Natural killer cell treated with Interleukin-12 subunit alpha and Interleukin-12 subunit beta and Interleukin-15 and Interleukin-18, amount 100 ng/mL, for 72 hours (primary cell): ENCODE measurements around the gene SERPINB4. TPM values are rescaled to one million over a fixed set of nuclear protein-coding genes. Genes with fewer than 3 reads are reported as not detected.
"Not testable (repeated sequence)": the region's sequence is repeated elsewhere in the genome, so short reads cannot be mapped to it uniquely, and the experiment has no call there.

ENCODE experiments used
- ATAC-seq, 2 donors: fragments of 150-1000 bp; cut with Tn5 transposase in 1 of 2; sonication (Bioruptor Pico), chemical (Tn5 transposase) in 1 of 2; 2 replicates each; pipeline ENCODE4 v1.10.0; 2021
- DNase-seq: peaks from one replicate; pipeline ENCODE4 v3.0.0; 2022; ENCODE audit warnings: low spot score
- H3K27ac Mint-ChIP-seq, 2 donors: 1 replicate in 1 of 2; 2 replicates in 1 of 2; pipeline ENCODE4 v1.8.0; 2022; ENCODE audit warnings: mixed read lengths in 2 of 2, mild to moderate bottlenecking in 1 of 2, moderate library complexity in 1 of 2
- H3K27me3 Mint-ChIP-seq, 2 donors: 1 replicate in 1 of 2; 2 replicates in 1 of 2; pipeline ENCODE4 v1.8.0; 2022; ENCODE audit warnings: mixed read lengths in 2 of 2
- H3K36me3 Mint-ChIP-seq: one replicate; pipeline ENCODE4 v1.8.0; 2022; ENCODE audit warnings: mixed read lengths
- H3K4me1 Mint-ChIP-seq, 2 donors: 1 replicate in 1 of 2; 2 replicates in 1 of 2; pipeline ENCODE4 v1.8.0; 2022; ENCODE audit warnings: low read depth in 2 of 2, mixed read lengths in 2 of 2, mild to moderate bottlenecking in 1 of 2
- H3K4me3 Mint-ChIP-seq: one replicate; pipeline ENCODE4 v1.8.0; 2022; ENCODE audit warnings: mixed read lengths
- H3K9me3 Mint-ChIP-seq: 2 replicates; pipeline ENCODE4 v1.8.0; 2022; ENCODE audit warnings: mixed read lengths
- total RNA-seq, 2 donors: library from RNA; stranded (reverse); gene quantifications; one replicate each; pipeline ENCODE4 v1.2.3, GENCODE V29; 2022

Gene SERPINB4
- total RNA-seq, result not detected

DNA sequence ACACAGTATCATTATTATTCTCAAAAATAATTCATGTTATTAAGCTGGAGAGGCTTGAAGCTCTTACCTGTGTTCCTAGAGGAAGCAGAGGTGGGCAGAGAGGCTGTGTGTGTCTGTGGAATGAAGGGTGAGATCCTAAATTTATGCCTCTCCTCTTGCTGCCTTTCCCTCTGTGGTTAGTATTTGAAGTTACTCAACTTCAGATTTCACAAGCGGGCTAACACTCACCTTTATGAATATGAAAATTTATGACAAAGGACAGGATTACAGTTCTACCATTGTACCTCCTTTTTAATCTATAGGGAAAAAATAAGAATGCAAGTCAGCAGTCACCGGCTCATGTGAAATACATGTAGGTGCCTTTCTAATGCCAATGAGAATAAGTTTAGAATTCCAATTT is at the start of gene SERPINB4:
Gene SERPINB4 (minus strand): TSS at position 115 of the 400 bp plus-strand sequence. CDS start 679 bp downstream, outside the sequence.
- H3K27ac Mint-ChIP-seq, H3K36me3 Mint-ChIP-seq, DNase-seq, H3K4me1 Mint-ChIP-seq, H3K27me3 Mint-ChIP-seq, H3K4me3 Mint-ChIP-seq, ATAC-seq, H3K9me3 Mint-ChIP-seq: not testable (repeated sequence)

DNA sequence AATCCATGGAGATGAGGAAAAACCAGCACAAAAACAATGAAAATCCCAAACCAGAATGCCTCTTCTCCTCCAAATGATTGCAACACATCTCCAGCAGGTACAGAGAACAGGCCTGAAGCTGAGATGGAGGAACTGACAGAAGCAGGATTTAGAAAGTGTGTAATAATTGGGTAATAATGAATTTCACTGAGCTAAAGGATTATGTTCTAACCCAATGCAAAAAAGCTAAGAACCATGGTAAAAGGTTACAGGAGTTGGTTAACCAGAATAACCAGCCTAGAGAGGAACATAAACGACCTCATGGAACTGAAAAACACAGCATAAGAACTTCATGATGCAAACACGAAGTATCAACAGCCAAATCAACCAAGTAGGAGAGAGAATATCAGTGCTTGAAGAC is 45.0 kb upstream of the SERPINB4 start:
- ATAC-seq, result no peak
- Mint-ChIP-seq H3K27me3 (peaks cover 0 to 40% of the 10 kb centered on the region in 2 donors), H3K27ac (no peak overlapping the region), H3K4me3 (no peak overlapping the region), H3K36me3 (peaks cover 6% of the 10 kb centered on the region), H3K4me1 (no peaks in the 10 kb centered on the region), H3K9me3 (no peaks in the 10 kb centered on the region)
- no peak for DNase-seq

DNA sequence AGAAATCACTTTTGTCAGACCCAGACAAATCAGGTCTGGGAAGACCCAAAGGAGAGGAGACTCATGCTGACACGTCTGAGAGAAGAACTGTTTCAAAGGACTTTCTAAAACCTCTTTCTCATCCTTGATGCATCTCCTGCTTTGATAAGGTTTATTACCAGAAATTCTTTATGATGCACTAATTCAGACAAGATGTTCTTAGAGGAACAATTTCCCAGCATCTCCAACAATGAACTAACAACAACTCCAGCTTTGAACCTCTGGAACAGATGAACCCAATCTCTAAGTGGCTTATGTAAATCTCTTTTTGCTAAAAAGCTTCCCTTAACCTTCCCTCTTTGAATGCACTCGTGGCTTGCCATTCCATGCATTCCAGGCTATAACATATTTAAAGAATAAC is 42.8 kb upstream of the SERPINB4 start:
- Mint-ChIP-seq H3K9me3 (peaks cover 3% of the 10 kb centered on the region), H3K27ac (no peak overlapping the region), H3K4me1 (no peaks in the 10 kb centered on the region), H3K27me3 (peaks cover 3 to 35% of the 10 kb centered on the region in 2 donors), H3K4me3 (no peak overlapping the region), H3K36me3 (peaks cover 6% of the 10 kb centered on the region)
- ATAC-seq, result no peak
- no peak for DNase-seq

DNA sequence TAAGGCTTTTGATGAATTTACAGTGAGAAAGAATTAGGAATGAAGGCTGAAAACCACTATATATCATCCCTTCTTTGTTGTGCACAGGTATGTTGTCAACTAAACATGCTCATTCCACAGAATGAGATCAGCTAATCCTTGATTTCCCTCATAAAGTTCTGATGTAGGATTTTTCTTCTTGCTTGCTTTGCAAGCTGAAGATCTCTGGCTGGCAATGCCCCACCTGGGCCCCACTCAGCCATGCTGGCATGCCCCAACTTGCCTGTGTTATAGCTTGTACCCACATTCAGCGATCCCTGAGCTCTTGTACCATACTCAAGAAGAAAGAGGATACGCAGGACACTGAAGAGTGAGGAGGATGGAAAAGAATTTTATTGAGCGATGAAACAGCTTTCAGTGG is 40.7 kb upstream of the SERPINB4 start:
- Mint-ChIP-seq H3K4me3 (no peak overlapping the region), H3K36me3 (no peaks in the 10 kb centered on the region)

DNA sequence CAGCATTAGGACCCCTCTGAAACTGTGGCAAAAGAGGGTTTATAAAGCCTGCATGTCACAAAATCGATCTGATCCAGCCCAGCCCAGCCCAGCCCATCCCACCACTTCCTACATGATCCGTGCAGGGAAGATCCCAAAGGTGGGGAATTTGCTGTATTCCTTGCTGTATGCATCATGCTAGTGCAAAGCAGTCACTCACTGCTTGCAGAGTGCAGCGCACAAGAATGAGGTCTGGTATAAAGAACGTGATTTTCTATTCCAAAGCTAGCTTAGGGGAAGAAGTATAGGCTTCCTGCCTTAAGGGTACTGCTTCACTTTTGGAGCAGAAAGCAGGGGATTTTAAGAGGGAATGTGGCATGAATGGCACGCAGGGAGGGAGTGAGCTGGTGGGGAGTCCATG is 39.8 kb upstream of the SERPINB4 start:
- DNase-seq, result no peak
- Mint-ChIP-seq H3K9me3 (peaks cover 3% of the 10 kb centered on the region), H3K27ac (no peak overlapping the region), H3K27me3 (peaks cover 3 to 19% of the 10 kb centered on the region in 2 donors), H3K4me3 (no peak overlapping the region), H3K4me1 (no peaks in the 10 kb centered on the region), H3K36me3 (no peaks in the 10 kb centered on the region)
- ATAC-seq, result no peak

More for the DNA sequence above, 40.7 kb upstream of the SERPINB4 start:
- Mint-ChIP-seq H3K9me3 (peaks cover 3% of the 10 kb centered on the region), H3K4me1 (no peaks in the 10 kb centered on the region), H3K27ac (no peak overlapping the region), H3K27me3 (peaks cover 3 to 25% of the 10 kb centered on the region in 2 donors)
- no peak for ATAC-seq
- DNase-seq, result no peak

DNA sequence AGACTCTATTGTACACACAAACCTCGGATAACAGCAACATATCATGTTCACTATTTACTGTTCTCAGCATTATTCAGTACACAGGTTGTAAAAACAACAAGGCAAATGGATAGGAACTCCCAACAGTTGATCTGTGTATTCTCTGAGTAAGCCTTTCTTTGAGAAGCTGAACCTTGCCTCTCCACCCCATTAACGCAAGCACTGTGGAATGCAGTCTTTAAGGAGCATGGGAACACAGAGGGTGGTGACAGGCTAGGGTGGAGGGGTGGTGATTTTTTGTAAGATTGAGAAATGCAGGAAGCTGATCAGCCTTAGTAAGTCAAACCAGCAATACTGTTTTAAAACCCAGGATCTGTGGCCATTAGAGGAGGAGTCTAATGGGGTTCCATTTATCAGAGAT is 39.1 kb upstream of the SERPINB4 start:
- Mint-ChIP-seq H3K4me1 (no peaks in the 10 kb centered on the region), H3K4me3 (no peak overlapping the region), H3K9me3 (peaks cover 3% of the 10 kb centered on the region), H3K36me3 (no peaks in the 10 kb centered on the region), H3K27me3 (peaks cover 3 to 20% of the 10 kb centered on the region in 2 donors), H3K27ac (no peak overlapping the region)
- no peak for ATAC-seq
- DNase-seq, result no peak

DNA sequence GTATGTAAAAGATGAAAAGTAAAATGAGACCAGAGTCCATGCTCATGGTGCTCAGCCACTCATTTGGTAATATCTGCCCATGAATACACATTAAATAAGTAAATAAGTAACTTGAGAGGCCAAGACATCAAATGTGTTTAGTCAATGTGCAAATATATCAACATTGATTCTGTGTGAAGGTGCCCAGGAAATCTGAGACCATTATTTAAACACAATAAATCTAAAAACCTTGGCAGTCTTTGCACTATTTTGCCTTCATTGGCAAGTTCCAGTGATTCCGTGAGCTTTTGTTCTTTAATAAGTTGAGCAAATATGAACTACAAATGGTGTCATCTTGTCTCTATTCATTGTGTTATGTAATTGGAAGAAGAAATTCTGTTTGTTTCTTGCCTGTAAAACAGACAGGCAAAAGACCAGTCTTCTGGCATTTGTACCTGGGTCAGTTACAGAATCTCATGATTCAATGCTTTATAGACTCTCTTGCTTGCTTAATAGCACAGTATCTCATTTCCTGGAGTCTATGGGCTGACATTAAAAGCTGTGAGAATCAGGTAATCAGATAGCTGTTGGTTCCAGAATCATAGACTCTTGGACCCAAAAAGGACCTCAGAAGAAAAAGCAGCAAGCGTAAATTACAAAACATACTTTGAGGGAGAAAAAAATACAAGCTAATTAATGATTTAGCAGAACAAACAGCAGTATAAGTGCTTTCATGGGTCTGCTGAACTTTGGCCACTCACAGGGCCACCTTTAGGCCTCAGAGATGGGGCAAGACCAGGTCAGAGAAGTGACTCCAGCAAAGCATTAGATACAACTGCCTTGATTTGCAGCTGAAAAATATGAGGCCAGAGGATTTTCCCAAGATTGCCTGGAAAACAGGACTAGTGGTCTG is 37.6 kb upstream of the SERPINB4 start:
- Mint-ChIP-seq H3K27ac (no peak overlapping the region), H3K9me3 (peaks cover 3% of the 10 kb centered on the region), H3K4me3 (no peak overlapping the region), H3K27me3 (peaks cover 6 to 31% of the 10 kb centered on the region in 2 donors), H3K36me3 (no peaks in the 10 kb centered on the region), H3K4me1 (no peaks in the 10 kb centered on the region)
- DNase-seq (no peak), ATAC-seq (no peak)

DNA sequence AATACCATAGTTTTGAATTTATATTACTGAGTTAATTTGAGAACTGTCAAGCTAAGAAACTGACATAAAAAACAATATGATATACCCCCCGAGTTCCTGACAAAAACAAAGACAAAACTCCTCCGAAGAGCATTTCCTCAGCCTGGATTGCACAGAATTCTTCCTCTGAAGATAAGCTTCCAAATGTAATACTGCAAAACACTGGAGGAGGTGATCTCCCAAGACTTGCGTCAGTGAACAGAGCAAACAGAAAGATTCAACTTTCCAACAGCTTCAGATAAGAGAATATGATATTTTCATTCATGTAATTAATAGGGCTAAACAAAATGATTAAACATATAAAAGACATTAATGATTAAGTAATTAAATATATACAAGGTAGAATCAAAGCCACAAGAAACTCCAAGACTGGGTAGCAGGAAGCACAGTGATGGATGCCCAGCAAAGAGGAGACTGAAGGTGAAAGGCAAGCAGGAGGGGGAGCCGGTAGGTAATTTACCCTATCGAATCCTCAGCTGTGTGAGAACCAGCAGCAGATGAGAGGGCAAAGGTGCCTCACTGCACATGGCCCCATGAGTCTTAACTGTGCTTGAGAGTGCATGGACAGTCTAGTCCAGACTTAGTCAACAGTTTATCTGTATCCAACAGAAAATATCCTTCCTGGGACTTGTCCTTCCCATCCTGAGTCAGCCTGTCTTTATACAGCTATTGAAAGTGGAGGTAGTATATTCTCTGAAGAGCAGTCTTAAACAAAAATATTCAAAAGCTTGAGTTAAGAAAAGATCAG is 36.0 kb upstream of the SERPINB4 start:
- Mint-ChIP-seq H3K4me1 (no peaks in the 10 kb centered on the region), H3K36me3 (no peaks in the 10 kb centered on the region), H3K9me3 (peaks cover 3% of the 10 kb centered on the region), H3K27ac (no peak overlapping the region), H3K27me3 (peaks cover 6 to 31% of the 10 kb centered on the region in 2 donors), H3K4me3 (no peak overlapping the region)
- DNase-seq (no peak), ATAC-seq (no peak)

DNA sequence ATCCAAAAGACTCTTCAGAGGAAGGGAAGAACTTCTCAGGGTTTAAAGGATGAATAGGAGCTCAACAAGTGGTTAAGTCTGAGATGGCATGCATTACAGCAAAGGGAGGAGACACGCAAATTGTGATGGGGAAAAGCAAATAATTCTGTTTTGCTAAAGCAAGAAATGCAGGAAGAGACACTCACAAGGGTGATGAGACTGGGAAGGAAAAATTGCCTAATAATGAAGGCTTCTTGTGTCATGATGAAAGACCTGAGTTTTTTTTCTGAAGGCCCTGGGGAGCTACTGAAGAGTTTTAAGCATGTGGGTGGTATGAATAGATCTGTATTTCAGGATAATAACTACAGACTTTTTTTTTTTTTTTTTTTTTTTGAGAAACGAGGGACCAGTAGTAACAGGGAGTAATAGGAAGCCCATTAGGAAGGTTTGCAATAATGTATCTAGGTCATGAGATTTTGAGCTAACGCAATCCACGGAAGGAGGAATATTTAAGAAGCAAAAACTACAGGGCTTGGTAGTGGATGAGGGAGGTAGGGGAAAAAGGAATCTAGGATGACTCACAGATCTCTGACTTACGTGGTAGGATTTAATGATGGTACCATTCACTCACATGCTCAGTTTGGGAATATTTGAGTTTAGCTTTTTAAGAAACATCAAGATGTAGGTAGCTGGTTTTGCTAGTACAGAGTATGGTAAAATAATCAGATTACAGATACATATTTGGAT is 33.6 kb upstream of the SERPINB4 start:
- Mint-ChIP-seq H3K27ac (no peak overlapping the region), H3K4me1 (no peaks in the 10 kb centered on the region), H3K9me3 (no peaks in the 10 kb centered on the region), H3K27me3 (peaks cover 3 to 23% of the 10 kb centered on the region in 2 donors), H3K36me3 (no peaks in the 10 kb centered on the region), H3K4me3 (no peak overlapping the region)
- DNase-seq (no peak), ATAC-seq (no peak)

DNA sequence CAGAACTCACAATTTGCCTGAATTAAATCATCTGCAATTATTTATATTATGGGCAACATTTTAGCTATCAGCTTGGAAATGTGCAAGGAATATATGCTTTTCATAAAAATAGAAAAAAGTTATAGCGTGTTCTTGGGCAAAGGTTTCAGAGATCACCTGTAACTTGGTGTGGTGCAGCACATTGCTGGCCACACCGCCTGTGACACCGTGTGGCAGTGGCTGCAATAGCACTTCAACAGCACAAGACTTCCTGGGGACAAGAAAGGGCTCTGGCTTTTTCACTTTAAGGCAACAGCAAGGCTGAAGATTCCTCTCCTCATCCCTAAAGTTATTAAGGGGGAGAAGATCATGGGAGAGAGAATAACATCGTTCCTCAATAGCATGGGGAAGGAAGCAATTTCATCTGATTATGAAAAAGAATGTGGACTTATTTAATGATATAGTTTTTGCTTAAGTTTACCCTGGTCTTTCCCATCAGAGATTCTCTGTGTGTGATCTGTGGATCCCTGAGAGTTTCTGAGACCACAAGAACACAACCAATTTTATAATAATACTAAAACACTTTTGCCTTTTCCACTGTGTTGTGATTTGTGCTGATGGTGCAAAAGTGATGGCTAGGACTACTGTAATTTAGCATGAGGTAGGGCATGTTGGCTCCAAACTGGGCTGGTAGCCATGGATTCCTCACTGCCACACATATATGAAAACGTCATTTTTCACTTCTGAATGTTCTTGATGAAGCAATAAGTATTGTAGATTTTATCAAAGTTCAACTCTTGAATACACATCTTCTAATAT is 32.7 kb upstream of the SERPINB4 start:
- DNase-seq (no peak), ATAC-seq (no peak)
- H3K4me1 Mint-ChIP-seq, result no peaks in the 10 kb centered on the region
- H3K27me3 Mint-ChIP-seq, result peaks cover 3 to 22% of the 10 kb centered on the region in 2 donors
- no peak overlapping the region for H3K4me3 Mint-ChIP-seq
- no peaks in the 10 kb centered on the region for H3K9me3 Mint-ChIP-seq
- no peak overlapping the region for H3K27ac Mint-ChIP-seq
- no peaks in the 10 kb centered on the region for H3K36me3 Mint-ChIP-seq

DNA sequence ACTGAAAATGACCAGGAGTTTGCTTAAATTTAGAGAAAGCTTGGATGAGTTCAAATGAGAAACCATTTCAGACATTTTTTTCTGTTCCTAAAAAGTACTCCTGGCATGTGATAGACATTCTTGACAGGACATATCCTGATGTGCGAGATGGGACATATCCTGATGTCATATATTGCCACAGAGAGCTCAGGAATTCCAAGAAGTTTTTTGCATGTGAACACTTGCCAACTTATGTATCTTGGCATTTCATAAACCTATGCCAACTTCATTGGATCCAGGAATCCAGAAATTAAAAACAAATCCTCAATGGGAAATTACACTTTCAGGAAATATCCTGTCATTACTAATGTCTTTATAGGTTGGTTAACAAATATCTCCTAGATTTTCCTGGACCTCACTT is 20.5 kb upstream of the SERPINB4 start:
- DNase-seq, result no peak
- peaks cover 12% of the 10 kb centered on the region for H3K9me3 Mint-ChIP-seq
- no peaks in the 10 kb centered on the region for H3K36me3 Mint-ChIP-seq
- no peaks in the 10 kb centered on the region for H3K4me1 Mint-ChIP-seq
- peaks cover 0 to 3% of the 10 kb centered on the region in 2 donors for H3K27me3 Mint-ChIP-seq
- H3K27ac Mint-ChIP-seq, result no peak overlapping the region
- ATAC-seq, result no peak
- no peak overlapping the region for H3K4me3 Mint-ChIP-seq

DNA sequence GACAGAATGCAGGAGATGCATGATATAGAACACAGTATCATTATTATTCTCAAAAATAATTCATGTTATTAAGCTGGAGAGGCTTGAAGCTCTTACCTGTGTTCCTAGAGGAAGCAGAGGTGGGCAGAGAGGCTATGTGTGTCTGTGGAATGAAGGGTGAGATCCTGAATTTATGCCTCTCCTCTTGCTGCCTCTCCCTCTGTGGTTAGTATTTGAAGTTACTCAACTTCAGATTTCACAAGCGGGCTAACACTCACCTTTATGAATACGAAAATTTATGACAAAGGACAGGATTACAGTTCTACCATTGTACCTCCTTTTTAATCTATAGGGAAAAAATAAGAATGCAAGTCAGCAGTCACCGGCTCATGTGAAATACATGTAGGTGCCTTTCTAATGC is 17.7 kb upstream of the SERPINB4 start, which contains the start of gene SERPINB3:
Gene SERPINB3 (minus strand): TSS at position 144 of the 400 bp plus-strand sequence. CDS start 677 bp downstream, outside the sequence.
- H3K9me3 Mint-ChIP-seq, H3K27ac Mint-ChIP-seq, H3K27me3 Mint-ChIP-seq, H3K4me1 Mint-ChIP-seq, H3K36me3 Mint-ChIP-seq, H3K4me3 Mint-ChIP-seq, DNase-seq, ATAC-seq: not testable (repeated sequence)

DNA sequence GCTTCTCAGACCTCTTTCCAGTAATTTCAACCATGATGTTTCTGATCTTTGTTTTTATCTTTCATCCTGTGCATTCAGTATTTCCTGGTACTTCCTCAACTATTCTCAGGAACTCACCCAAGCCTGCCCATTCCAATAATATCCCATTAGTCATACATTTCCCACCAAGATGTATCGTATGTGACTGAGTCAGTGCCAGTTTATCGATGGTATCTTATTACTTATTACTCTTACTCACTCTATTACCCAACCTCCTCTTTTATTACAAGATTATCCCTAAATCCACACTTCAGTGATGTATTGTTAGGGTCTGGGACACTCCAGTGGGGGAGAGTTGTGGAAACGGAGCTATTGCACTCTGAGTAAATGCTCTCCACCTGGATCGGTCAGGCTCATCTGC is 14.9 kb upstream of the SERPINB4 start:
- not testable (repeated sequence) for DNase-seq, ATAC-seq, H3K4me3 Mint-ChIP-seq, H3K27me3 Mint-ChIP-seq, H3K4me1 Mint-ChIP-seq, H3K36me3 Mint-ChIP-seq, H3K9me3 Mint-ChIP-seq, H3K27ac Mint-ChIP-seq
